HEK293 (cell line): ENCODE measurements around the gene C16orf74.
A peak's percentile ranks its signal among the peaks of the same experiment; 100 is the strongest.

ENCODE experiments used
- CTCF ChIA-PET: fragments of 350-600 bp; formaldehyde crosslinking; extraction: SDS; loops from one replicate; lab custom pipeline; 2021; ENCODE audit warnings: antibody characterized with exemption; lab: Yijun Ruan, JAX
- POLR2A ChIA-PET: fragments of 300-600 bp; formaldehyde crosslinking; extraction: SDS; loops from one replicate; lab custom pipeline; 2020; ENCODE audit warnings: antibody characterized with exemption, inconsistent platforms; lab: Yijun Ruan, JAX
- H3K27ac ChIP-seq: fragments of 200-500 bp; sonication (Bioruptor generic); 2 replicates; pipeline ENCODE4 v1.5.1; 2014; ENCODE audit warnings: low read depth, low read length, control low read depth, inconsistent platforms; ENCODE audit errors: extremely low read depth
- H3K36me3 ChIP-seq, 2 experiments: fragments of 200-500 bp in 1 of 2; sonication (Bioruptor generic) in 1 of 2; 1 replicate in 1 of 2; 2 replicates in 1 of 2; pipeline ENCODE4 v1.5.1; 2014 to 2017; ENCODE audit warnings: inconsistent platforms in 2 of 2, low read length in 2 of 2; ENCODE audit not compliant: control insufficient read depth in 2 of 2, insufficient read depth in 1 of 2
- H3K4me1 ChIP-seq: fragments of 200-500 bp; sonication (Bioruptor generic); 2 replicates; pipeline ENCODE4 v1.5.1; 2014; ENCODE audit warnings: mild to moderate bottlenecking, low read length, inconsistent platforms; ENCODE audit not compliant: control insufficient read depth, insufficient read depth
- H3K4me3 ChIP-seq: 2 replicates; pipeline ENCODE4 v1.5.1; 2011; ENCODE audit warnings: low read depth, mild to moderate bottlenecking, control low read depth, low read length, moderate library complexity
- H3K9me3 ChIP-seq: fragments of 200-500 bp; sonication (Bioruptor generic); 2 replicates; pipeline ENCODE4 v1.5.1; 2014; ENCODE audit warnings: low read depth, low read length, inconsistent platforms; ENCODE audit not compliant: control insufficient read depth, insufficient read depth
- CTCF ChIP-seq: fragments of 450-650 bp; formaldehyde crosslinking; IDR thresholded peaks from 2 replicates; pipeline ENCODE4 v1.5.1; 2016; ENCODE audit warnings: missing biosample characterization, missing genetic modification characterization
- EGR2 ChIP-seq: fragments of 450-650 bp; formaldehyde crosslinking; IDR thresholded peaks from 2 replicates; pipeline ENCODE4 v1.5.1; 2016; ENCODE audit warnings: low read depth, missing biosample characterization, missing genetic modification characterization
- HIC1 ChIP-seq: fragments of 450-650 bp; formaldehyde crosslinking; IDR thresholded peaks from 2 replicates; pipeline ENCODE4 v1.5.1; 2016; ENCODE audit warnings: missing biosample characterization, missing genetic modification characterization
- HOXA7 ChIP-seq: sonication (generic); formaldehyde crosslinking; IDR thresholded peaks from 2 replicates; pipeline ENCODE4 v1.8.1; 2022; ENCODE audit warnings: missing genetic modification reagents, borderline replicate concordance
- ZBTB20 ChIP-seq: fragments of 450-650 bp; formaldehyde crosslinking; IDR thresholded peaks from 2 replicates; pipeline ENCODE4 v1.5.1; 2016; ENCODE audit warnings: missing biosample characterization, missing genetic modification characterization
- ZFHX2 ChIP-seq: fragments of 450-650 bp; formaldehyde crosslinking; conservative IDR thresholded peaks from 2 replicates; pipeline ENCODE4 v1.5.1; 2016; ENCODE audit warnings: missing biosample characterization, missing genetic modification characterization
- ZNF175 ChIP-seq: fragments of 450-650 bp; formaldehyde crosslinking; IDR thresholded peaks from 2 replicates; pipeline ENCODE4 v1.5.1; 2016; ENCODE audit warnings: missing biosample characterization, missing genetic modification characterization
- ZNF239 ChIP-seq: fragments of 450-650 bp; formaldehyde crosslinking; IDR thresholded peaks from 2 replicates; pipeline ENCODE4 v1.5.1; 2016; ENCODE audit warnings: missing biosample characterization, missing genetic modification characterization
- ZNF302 ChIP-seq: fragments of 450-650 bp; formaldehyde crosslinking; IDR thresholded peaks from 2 replicates; pipeline ENCODE4 v1.5.1; 2016; ENCODE audit warnings: missing biosample characterization, missing genetic modification characterization, low read depth
- ZNF391 ChIP-seq: fragments of 450-650 bp; formaldehyde crosslinking; IDR thresholded peaks from 2 replicates; pipeline ENCODE4 v1.5.1; 2016; ENCODE audit warnings: low read depth, missing biosample characterization, missing genetic modification characterization, borderline replicate concordance
- ZNF404 ChIP-seq: fragments of 450-650 bp; formaldehyde crosslinking; IDR thresholded peaks from 2 replicates; pipeline ENCODE4 v1.5.1; 2017; ENCODE audit warnings: missing biosample characterization, missing genetic modification characterization
- ZNF433 ChIP-seq: fragments of 450-650 bp; formaldehyde crosslinking; IDR thresholded peaks from 2 replicates; pipeline ENCODE4 v1.5.1; 2016; ENCODE audit warnings: missing biosample characterization, missing genetic modification characterization, low read depth
- ZNF654 ChIP-seq: fragments of 450-650 bp; formaldehyde crosslinking; IDR thresholded peaks from 2 replicates; pipeline ENCODE4 v1.5.1; 2016; ENCODE audit warnings: low read depth, missing biosample characterization, missing genetic modification characterization
- ZNF664 ChIP-seq: fragments of 450-650 bp; formaldehyde crosslinking; IDR thresholded peaks from 2 replicates; pipeline ENCODE4 v1.5.1; 2016; ENCODE audit warnings: missing biosample characterization, missing genetic modification characterization
- ZNF792 ChIP-seq: fragments of 450-650 bp; formaldehyde crosslinking; IDR thresholded peaks from 2 replicates; pipeline ENCODE4 v1.5.1; 2016; ENCODE audit warnings: missing biosample characterization, missing genetic modification characterization
- TF ChIP-seq, protein P1 (sequence below): fragments of 450-650 bp; formaldehyde crosslinking; IDR thresholded peaks from 2 replicates; pipeline ENCODE4 v1.5.1; 2017; ENCODE audit warnings: missing biosample characterization, mild to moderate bottlenecking, missing genetic modification characterization, moderate library complexity

Gene C16orf74

DNA sequence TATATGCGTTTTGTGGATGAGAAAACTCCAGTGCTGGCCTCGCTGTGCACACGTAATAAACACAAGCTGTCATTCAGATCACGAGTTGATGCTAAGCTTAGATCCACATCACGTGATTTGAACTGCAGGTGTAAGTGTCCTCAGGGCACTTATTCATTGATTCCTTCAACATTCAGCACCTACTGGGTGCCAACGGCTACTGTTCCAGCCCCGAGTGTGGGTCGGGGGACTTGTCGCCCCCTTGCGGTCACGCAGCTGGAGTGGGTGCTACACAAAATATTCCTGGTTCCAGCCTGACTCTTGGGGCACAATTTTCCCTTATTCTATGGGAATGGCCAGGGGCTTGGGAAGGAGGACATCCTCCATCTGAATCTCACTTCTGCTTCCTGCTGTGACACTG lies 32.2 kb downstream of the C16orf74 start (continued):
- TF ChIP-seq ZNF302 (tag by site-specific recombination) = no peak

DNA sequence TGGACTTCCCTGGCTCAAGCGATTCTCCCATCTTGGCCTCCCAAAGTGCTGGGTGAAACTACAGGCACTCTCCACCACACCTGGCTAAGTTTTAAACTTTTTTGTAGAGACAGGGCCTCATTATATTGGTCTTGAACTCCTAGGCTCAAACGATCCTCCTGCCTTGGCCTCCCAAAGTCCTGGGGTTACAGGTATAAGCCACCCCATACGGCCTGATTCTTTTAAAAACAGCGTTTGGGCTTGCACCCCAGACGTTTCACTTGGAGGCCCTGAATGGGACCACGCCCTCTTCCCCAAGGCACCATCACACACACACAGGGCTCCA lies 32.8 kb downstream of the C16orf74 start:
- CTCF ChIA-PET = interaction anchor here (0.5 to 5.5 kb wide), 29 partner anchors 9 to 569 kb away, joined by 3 to 87 read pairs (median 4); partner anchors contain the start of genes C16orf74 and GINS2
- H3K9me3 ChIP-seq = no peaks in the 10 kb centered on the region

GRCh38 chr16:85717393-85718152 lies 33.3 kb downstream of the C16orf74 start:
- no peaks in the 10 kb centered on the region for H3K9me3 ChIP-seq
- no peak overlapping the region for H3K4me3 ChIP-seq
- ChIA-PET POLR2A (interaction anchor here (0.9 to 1.1 kb wide), 2 partner anchors 42 to 49 kb away, joined by 3 to 4 read pairs; no protein-coding TSS in a partner anchor), CTCF (interaction anchor here (0.6 to 5.5 kb wide), 30 partner anchors 8 to 1955 kb away, joined by 3 to 87 read pairs (median 4); no protein-coding TSS in a partner anchor)
- no peak overlapping the region for H3K27ac ChIP-seq
- TF ChIP-seq ZFHX2 (tag by site-specific recombination) = 0 out of 2 replicates have a peak, but pooled peaks have one; percentile 13
- peak; percentile 13; the same call in 1 of the 2 replicates for TF ChIP-seq EGR2 (tag by site-specific recombination)
- TF ChIP-seq HIC1 (tag by site-specific recombination) = 0 out of 2 replicates have a peak, but pooled peaks have one; percentile 40
- TF ChIP-seq HOXA7 (CRISPR knock-in tag) = no peak
- peak; percentile 73 for TF ChIP-seq ZNF654
- TF ChIP-seq ZNF433 = no peak
- TF ChIP-seq CTCF (tag by site-specific recombination) = peak; percentile 73
- TF ChIP-seq, protein P1, sequence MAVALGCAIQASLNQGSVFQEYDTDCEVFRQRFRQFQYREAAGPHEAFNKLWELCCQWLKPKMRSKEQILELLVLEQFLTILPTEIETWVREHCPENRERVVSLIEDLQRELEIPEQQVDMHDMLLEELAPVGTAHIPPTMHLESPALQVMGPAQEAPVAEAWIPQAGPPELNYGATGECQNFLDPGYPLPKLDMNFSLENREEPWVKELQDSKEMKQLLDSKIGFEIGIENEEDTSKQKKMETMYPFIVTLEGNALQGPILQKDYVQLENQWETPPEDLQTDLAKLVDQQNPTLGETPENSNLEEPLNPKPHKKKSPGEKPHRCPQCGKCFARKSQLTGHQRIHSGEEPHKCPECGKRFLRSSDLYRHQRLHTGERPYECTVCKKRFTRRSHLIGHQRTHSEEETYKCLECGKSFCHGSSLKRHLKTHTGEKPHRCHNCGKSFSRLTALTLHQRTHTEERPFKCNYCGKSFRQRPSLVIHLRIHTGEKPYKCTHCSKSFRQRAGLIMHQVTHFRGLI (tag by site-specific recombination) = no peak
- no peak for TF ChIP-seq ZNF404 (tag by site-specific recombination)
- TF ChIP-seq ZBTB20 = no peak
- peak; percentile 49; the same call in 1 of the 2 replicates for TF ChIP-seq ZNF664 (tag by site-specific recombination)
- no peak for TF ChIP-seq ZNF391 (tag by site-specific recombination)
- no peaks in the 10 kb centered on the region for H3K36me3 ChIP-seq
- no peaks in the 10 kb centered on the region for H3K4me1 ChIP-seq

More for the DNA sequence above, 32.8 kb downstream of the C16orf74 start:
- POLR2A ChIA-PET = interaction anchor here (1.1 kb wide), 1 partner anchor 43 kb away, joined by 4 read pairs; no protein-coding TSS in a partner anchor
- Histone ChIP-seq H3K36me3 (no peaks in the 10 kb centered on the region), H3K27ac (no peak overlapping the region), H3K4me3 (no peak overlapping the region), H3K4me1 (no peaks in the 10 kb centered on the region)
- TF ChIP-seq ZNF239 (tag by site-specific recombination) = no peak
- no peak for TF ChIP-seq ZNF175 (tag by site-specific recombination)
- no peak for TF ChIP-seq ZNF792 (tag by site-specific recombination)
